ENCODE results near the gene TMEM271. TPM values are rescaled to one million over a fixed set of nuclear protein-coding genes. Genes with fewer than 3 reads are reported as not detected.

TMEM271 gene
- total RNA-seq, 2 experiments from 2014 or later, result not detected

- POLR2A ChIA-PET, result interaction anchor here (0.9 kb wide), 1 partner anchor 270 kb away, joined by 3 read pairs; no protein-coding TSS in a partner anchor
- ATAC-seq (no peak), DNase-seq (no peak)
- intact Hi-C loops (cut with micrococcal nuclease), result no loop called here
- no peak for TF ChIP-seq CTCF (IDR thresholded peaks at IDR 0.05)
- no peaks in the 10 kb centered on the region for H3K9me3 Mint-ChIP-seq
- H3K4me3 Mint-ChIP-seq, result no peak overlapping the region
- H3K27ac Mint-ChIP-seq, result no peak overlapping the region
- peaks cover 5% of the 10 kb centered on the region for H3K4me1 Mint-ChIP-seq (ENCODE audit: low read depth)
- CTCF ChIA-PET, result no interaction called here
- no peaks in the 10 kb centered on the region for H3K36me3 Mint-ChIP-seq (ENCODE audit: low read depth)
- H3K27me3 Mint-ChIP-seq, result peaks cover 12% of the 10 kb centered on the region
These were observed 33.4 kb upstream of the TMEM271 start for GRCh38 chr4:609400-610050.

- H3K27me3 Mint-ChIP-seq, result peaks cover 12% of the 10 kb centered on the region
- H3K27ac Mint-ChIP-seq, result no peak overlapping the region
- TF ChIP-seq CTCF (IDR thresholded peaks at IDR 0.05), result no peak
- ATAC-seq (no peak), DNase-seq (no peak)
- H3K36me3 Mint-ChIP-seq (ENCODE audit: low read depth), result no peaks in the 10 kb centered on the region
- H3K4me1 Mint-ChIP-seq (ENCODE audit: low read depth), result peaks cover 11% of the 10 kb centered on the region
- H3K4me3 Mint-ChIP-seq, result no peak overlapping the region
- POLR2A ChIA-PET, result no interaction called here
- no peaks in the 10 kb centered on the region for H3K9me3 Mint-ChIP-seq
- CTCF ChIA-PET, result no interaction called here
- intact Hi-C loops (cut with micrococcal nuclease), result no loop called here
These were observed 32.1 kb upstream of the TMEM271 start for GRCh38 chr4:608236-608635.

GRCh38 chr4:605702-606425 is 29.8 kb upstream of the TMEM271 start:
- Mint-ChIP-seq H3K27ac (no peak overlapping the region), H3K4me1 (ENCODE audit: low read depth) (peaks cover 17% of the 10 kb centered on the region), H3K27me3 (peaks cover 17% of the 10 kb centered on the region), H3K9me3 (no peaks in the 10 kb centered on the region), H3K36me3 (ENCODE audit: low read depth) (no peaks in the 10 kb centered on the region), H3K4me3 (no peak overlapping the region)
- TF ChIP-seq CTCF (IDR thresholded peaks at IDR 0.05), result no peak
- ATAC-seq, result no peak
- DNase-seq, result no peak
- intact Hi-C loops (cut with micrococcal nuclease), result no loop called here
- POLR2A ChIA-PET, result no interaction called here
- CTCF ChIA-PET, result no interaction called here

- peak; percentile 73 for DNase-seq
- no peak for TF ChIP-seq CTCF (IDR thresholded peaks at IDR 0.05)
- ATAC-seq, result no peak
- Mint-ChIP-seq H3K27ac (no peak overlapping the region), H3K36me3 (ENCODE audit: low read depth) (no peaks in the 10 kb centered on the region), H3K9me3 (no peaks in the 10 kb centered on the region), H3K27me3 (peaks cover 11% of the 10 kb centered on the region), H3K4me1 (ENCODE audit: low read depth) (peaks cover 18% of the 10 kb centered on the region), H3K4me3 (no peak overlapping the region)
- intact Hi-C loops (cut with micrococcal nuclease), result no loop called here
- ChIA-PET CTCF (no interaction called here), POLR2A (no interaction called here)
These were observed 28.0 kb upstream of the TMEM271 start for GRCh38 chr4:604131-604530.

GRCh38 chr4:602559-602942 is 26.5 kb upstream of the TMEM271 start:
- peak; percentile 95 for ATAC-seq
- CTCF ChIA-PET, result interaction anchor here (0.5 to 1.5 kb wide), 16 partner anchors 14 to 359 kb away, joined by 3 to 9 read pairs (median 4); partner anchors contain the start of genes ATP5ME and MYL5
- Mint-ChIP-seq H3K4me3 (no peak overlapping the region), H3K27ac (no peak overlapping the region), H3K36me3 (ENCODE audit: low read depth) (no peaks in the 10 kb centered on the region), H3K27me3 (peaks cover 16% of the 10 kb centered on the region), H3K9me3 (no peaks in the 10 kb centered on the region), H3K4me1 (ENCODE audit: low read depth) (peaks cover 18% of the 10 kb centered on the region)
- peak; percentile 89 for DNase-seq
- intact Hi-C loops (cut with micrococcal nuclease), result no loop called here
- TF ChIP-seq CTCF (IDR thresholded peaks at IDR 0.05), result peak; percentile 85
- POLR2A ChIA-PET, result interaction anchor here (0.5 kb wide), 2 partner anchors 158 to 237 kb away, joined by 3 to 5 read pairs; no protein-coding TSS in a partner anchor
